Endodermal cell (in vitro differentiated cells): ENCODE measurements around the gene TESK2. TPM values are rescaled to one million over a fixed set of nuclear protein-coding genes. Genes with fewer than 3 reads are reported as not detected.

ENCODE experiments used
- DNase-seq: peaks from one replicate; pipeline ENCODE4 v3.0.0-alpha.2; 2017
- H3K27ac ChIP-seq: 2 replicates; pipeline ENCODE4 v1.5.1; 2013; ENCODE audit warnings: mild to moderate bottlenecking, low read depth, low read length, moderate library complexity
- H3K27me3 ChIP-seq: 2 replicates; pipeline ENCODE4 v1.6.1; 2013; ENCODE audit warnings: mild to moderate bottlenecking, low read length, moderate library complexity; ENCODE audit not compliant: insufficient read depth, control insufficient read depth, poor library complexity, severe bottlenecking
- H3K36me3 ChIP-seq: 2 replicates; pipeline ENCODE4 v1.7.0; 2013; ENCODE audit warnings: mild to moderate bottlenecking, low read length, moderate library complexity; ENCODE audit not compliant: control insufficient read depth, insufficient read depth
- H3K4me1 ChIP-seq: one replicate; pipeline ENCODE4 v1.7.0; 2013; ENCODE audit warnings: low read length; ENCODE audit not compliant: control insufficient read depth, insufficient read depth
- H3K4me3 ChIP-seq: 2 replicates; pipeline ENCODE4 v1.5.1; 2013; ENCODE audit warnings: mild to moderate bottlenecking, low read length, moderate library complexity
- H3K9ac ChIP-seq: 2 replicates; pipeline ENCODE4 v1.6.1; 2013; ENCODE audit warnings: mild to moderate bottlenecking, low read length, moderate library complexity; ENCODE audit not compliant: poor library complexity, severe bottlenecking; ENCODE audit errors: extremely low read depth
- H3K9me3 ChIP-seq: 2 replicates; pipeline ENCODE4 v1.6.1; 2013; ENCODE audit warnings: mild to moderate bottlenecking, low read length, moderate library complexity; ENCODE audit not compliant: control insufficient read depth
- H3K27ac Mint-ChIP-seq: 2 replicates; pipeline ENCODE4 v1.8.0; 2020; ENCODE audit warnings: mixed read lengths
- H3K27me3 Mint-ChIP-seq: 2 replicates; pipeline ENCODE4 v1.8.0; 2021; ENCODE audit warnings: mild to moderate bottlenecking, mixed read lengths; ENCODE audit not compliant: insufficient read depth
- H3K36me3 Mint-ChIP-seq: 2 replicates; pipeline ENCODE4 v1.8.0; 2020; ENCODE audit warnings: low read depth, mixed read lengths
- H3K4me1 Mint-ChIP-seq: 2 replicates; pipeline ENCODE4 v1.8.0; 2020; ENCODE audit warnings: mixed read lengths
- H3K4me3 Mint-ChIP-seq: 2 replicates; pipeline ENCODE4 v1.8.0; 2020; ENCODE audit warnings: mild to moderate bottlenecking, moderate library complexity, mixed read lengths
- H3K9me3 Mint-ChIP-seq: 2 replicates; pipeline ENCODE4 v1.8.0; 2020; ENCODE audit warnings: mild to moderate bottlenecking, mixed read lengths
- CTCF ChIP-seq: fragments of 200-600 bp; sonication (generic); conservative IDR thresholded peaks from 2 replicates; pipeline ENCODE4 v1.5.0; 2021; ENCODE audit warnings: antibody characterized with exemption, mild to moderate bottlenecking
- WGBS, 2 experiments: methylation state at CpG; one replicate each; pipeline versions ENCODE4 v1.1.5 to v1.1.7; 2013; ENCODE audit warnings: missing lambda C conversion rate in 2 of 2, mixed read lengths in 1 of 2; ENCODE audit not compliant: insufficient coverage in 1 of 2, insufficient read length in 1 of 2; 5-methylcytosine and 5-hydroxymethylcytosine counted together
- total RNA-seq, 2 donors: library from RNA; stranded (reverse); fragmentation: NEBNext Ultra II Directional in 1 of 2; extraction: Animal tissue kit (Norgen Biotek cat#: 25700) in 1 of 2; gene quantifications; 2 replicates in 1 of 2; 3 replicates in 1 of 2; pipeline ENCODE4 v1.2.1, GENCODE V29; 2021

Gene TESK2
- total RNA-seq, 2 donors from 2014 or later: 9.7 to 10.3 TPM

- no peak overlapping the region for H3K4me3 ChIP-seq
These were observed 7.3 kb upstream of the TESK2 start for GRCh38 chr1:45498279-45498678.

GRCh38 chr1:45493116-45493697 lies 2.2 kb upstream of the TESK2 start:
- 79% methylated on average over 2 of the region's 2 CpGs for WGBS, 2 experiments
- H3K9ac ChIP-seq: no peak overlapping the region
- H3K9me3 ChIP-seq: no peaks in the 10 kb centered on the region
- H3K4me1 ChIP-seq: no peaks in the 10 kb centered on the region
- no peak overlapping the region for H3K4me3 ChIP-seq
- Mint-ChIP-seq H3K9me3 (peaks cover 13% of the 10 kb centered on the region), H3K27ac (no peak overlapping the region), H3K4me1 (peaks cover 7% of the 10 kb centered on the region), H3K27me3 (peaks cover 4% of the 10 kb centered on the region), H3K4me3 (no peak overlapping the region), H3K36me3 (peaks cover 10% of the 10 kb centered on the region)
- H3K27ac ChIP-seq: no peak overlapping the region
- TF ChIP-seq CTCF: peak; percentile 78
- H3K36me3 ChIP-seq: no peaks in the 10 kb centered on the region
- DNase-seq: peak; percentile 78
- peaks cover 7% of the 10 kb centered on the region for H3K27me3 ChIP-seq

More at GRCh38 chr1:45498279-45498678, 7.3 kb upstream of the TESK2 start:
- peak overlapping the region; percentile 96 for H3K27ac Mint-ChIP-seq
- H3K4me3 Mint-ChIP-seq: peak overlapping the region; percentile 86
- TF ChIP-seq CTCF: no peak
- peaks cover 15% of the 10 kb centered on the region for H3K9me3 Mint-ChIP-seq
- no peaks in the 10 kb centered on the region for H3K27me3 Mint-ChIP-seq
- H3K27ac ChIP-seq: no peak overlapping the region
- peaks cover 10% of the 10 kb centered on the region for H3K36me3 Mint-ChIP-seq
- DNase-seq: no peak
- peaks cover 27% of the 10 kb centered on the region for H3K4me1 Mint-ChIP-seq
- H3K4me1 ChIP-seq: peaks cover 7% of the 10 kb centered on the region
- H3K9me3 ChIP-seq: no peaks in the 10 kb centered on the region
- H3K9ac ChIP-seq: no peak overlapping the region
- no peaks in the 10 kb centered on the region for H3K27me3 ChIP-seq
- H3K36me3 ChIP-seq: no peaks in the 10 kb centered on the region

- no peak overlapping the region for H3K27ac Mint-ChIP-seq
- no peak overlapping the region for H3K4me3 Mint-ChIP-seq
- no peak for TF ChIP-seq CTCF
- Histone ChIP-seq H3K27me3 (peaks cover 7% of the 10 kb centered on the region), H3K27ac (no peak overlapping the region), H3K4me1 (no peaks in the 10 kb centered on the region), H3K36me3 (no peaks in the 10 kb centered on the region), H3K4me3 (no peak overlapping the region), H3K9me3 (no peaks in the 10 kb centered on the region), H3K9ac (no peak overlapping the region)
- no peak for DNase-seq
- H3K9me3 Mint-ChIP-seq: peaks cover 12% of the 10 kb centered on the region
- peaks cover 6% of the 10 kb centered on the region for H3K4me1 Mint-ChIP-seq
- peaks cover 10% of the 10 kb centered on the region for H3K36me3 Mint-ChIP-seq
- 86 to 98% methylated on average over 1 to 3 of the region's 3 CpGs for WGBS, 2 experiments
- peaks cover 4% of the 10 kb centered on the region for H3K27me3 Mint-ChIP-seq
These were observed 1.7 kb upstream of the TESK2 start for GRCh38 chr1:45492691-45493090.
